Stimulated activated CD4-positive, alpha-beta T cell treated with anti-CD3 and anti-CD28 coated beads, Interleukin-15, amount 100 ng/mL, for 1 hour (primary cell): ENCODE data around the gene KCNC3.
"Not testable (repeated sequence)": the region's sequence is repeated elsewhere in the genome, so short reads cannot be mapped to it uniquely, and the experiment has no call there.

Experiments used
- DNase-seq, 2 donors: peaks; one replicate each; pipeline ENCODE4 v3.0.0-alpha.2; 2020; ENCODE audit warnings: low read depth in 1 of 2, low spot score in 1 of 2

The KCNC3 gene

DNA sequence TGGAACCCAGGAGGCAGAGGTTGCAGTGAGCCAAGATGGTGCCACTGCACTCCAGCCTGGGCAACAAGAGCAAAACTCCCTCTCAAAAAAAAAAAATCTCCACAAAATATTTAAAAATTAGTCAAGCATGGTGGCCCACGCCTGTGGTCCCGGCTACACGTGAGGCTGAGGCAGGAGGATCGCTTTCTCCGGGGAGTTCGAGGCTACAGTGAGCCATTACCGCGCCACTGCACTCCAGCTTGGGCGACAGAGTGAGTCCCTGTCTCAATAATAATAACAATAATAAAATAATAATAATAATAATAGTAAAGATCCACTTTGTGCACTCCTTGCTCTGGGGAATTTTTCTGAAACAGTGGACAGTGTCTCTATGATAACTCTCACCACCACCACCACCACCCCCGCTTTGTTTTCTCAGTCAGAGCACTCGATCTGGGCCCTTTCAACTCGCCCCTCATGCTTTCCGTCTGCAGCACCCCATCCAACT is 27.6 kb upstream of the KCNC3 start:
- DNase-seq = no peak

DNA sequence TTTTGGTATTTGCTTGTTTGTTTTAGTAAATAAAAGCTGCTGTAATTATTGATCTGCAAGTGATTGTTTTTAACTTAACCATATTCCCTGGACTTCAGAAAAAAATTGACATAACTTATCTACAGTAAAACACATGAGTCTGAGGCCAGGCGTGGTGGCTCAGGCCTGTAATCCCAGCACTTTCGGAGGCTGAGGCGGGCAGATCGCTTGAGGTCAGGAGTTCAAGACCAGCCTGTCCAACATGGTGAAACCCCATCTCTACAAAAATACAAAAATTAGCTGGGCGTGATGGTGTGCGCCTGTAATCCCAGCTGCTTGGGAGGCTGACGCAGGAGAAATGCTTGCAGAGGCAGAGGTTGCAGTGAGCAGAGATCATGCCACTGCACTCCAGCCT is 24.3 kb upstream of the KCNC3 start:
- DNase-seq = not testable (repeated sequence)

GRCh38 chr19:50352242-50352641 is 23.1 kb upstream of the KCNC3 start:
- no peak for DNase-seq

DNA sequence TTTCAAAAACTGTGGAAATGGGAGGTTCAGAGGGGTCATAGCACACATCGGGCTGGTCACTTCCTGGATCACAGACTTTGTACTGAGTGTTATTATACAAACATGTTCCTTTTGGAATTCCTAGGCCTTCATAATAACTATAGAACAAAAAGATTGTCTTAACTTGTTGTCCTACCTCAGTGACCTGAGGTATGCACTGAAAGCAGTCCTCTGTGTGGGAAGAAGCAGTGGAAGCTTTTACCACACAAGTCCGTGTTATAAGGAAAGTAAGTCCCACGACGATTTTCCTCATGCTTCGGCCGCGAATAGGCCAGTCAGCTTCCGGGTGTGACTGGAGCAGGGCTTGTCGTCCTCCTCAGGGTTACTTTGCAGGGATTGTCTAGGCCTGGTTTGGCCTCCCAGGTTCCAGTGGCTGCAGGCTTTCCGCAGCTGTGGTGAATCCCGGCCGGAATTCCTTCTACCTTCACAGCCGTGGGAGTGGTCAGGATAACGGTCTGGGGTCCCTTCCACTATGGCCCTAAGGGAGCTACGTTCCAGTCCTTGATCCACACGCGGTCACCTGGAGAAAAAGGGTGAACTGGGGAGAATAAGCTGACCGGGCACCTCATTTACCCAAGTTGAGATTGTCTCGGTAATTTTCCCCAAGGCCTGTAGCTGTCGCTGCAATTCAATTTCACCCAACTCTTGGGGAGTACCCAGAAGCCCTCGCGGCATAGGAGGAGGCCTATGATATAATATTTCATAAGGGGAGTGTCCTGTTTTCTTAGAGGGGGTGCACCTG is 20.3 kb upstream of the KCNC3 start:
- no peak for DNase-seq

- DNase-seq = not testable (repeated sequence)
Observed at GRCh38 chr19:50347089-50347581, 18.0 kb upstream of the KCNC3 start.

DNA sequence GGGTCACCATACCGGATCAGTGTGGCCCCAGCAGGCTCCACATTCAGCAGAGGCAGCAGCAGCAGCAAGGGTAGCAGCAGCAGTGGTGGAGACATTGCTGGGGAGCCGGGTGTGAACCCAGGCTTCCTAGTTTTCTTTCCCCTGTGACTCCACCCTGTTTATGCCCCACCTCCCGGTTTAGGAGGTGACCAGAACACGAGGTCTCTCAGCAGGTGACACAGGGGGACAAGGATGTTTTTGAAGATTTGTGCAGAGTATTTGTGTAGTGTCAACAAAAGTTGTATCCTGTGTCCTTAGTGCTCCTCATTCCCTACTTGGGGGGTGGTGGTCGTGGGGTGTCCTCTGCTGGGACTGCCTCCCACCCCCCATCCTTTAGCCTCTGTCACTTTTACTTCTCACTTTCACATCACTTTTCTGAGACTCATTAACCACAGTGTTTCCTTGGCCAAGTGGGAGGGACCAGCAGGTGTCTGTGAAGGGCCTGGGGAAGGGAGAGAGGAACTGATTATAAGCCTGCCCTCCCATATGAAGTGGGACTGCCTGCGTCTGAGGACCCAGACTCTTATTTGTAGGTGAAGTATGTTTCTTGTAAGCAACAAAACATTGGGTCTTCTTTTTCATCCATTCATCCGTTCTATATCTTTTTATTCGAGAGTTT is 15.6 kb upstream of the KCNC3 start:
- DNase-seq = no peak

GRCh38 chr19:50341091-50341564 is 12.0 kb upstream of the KCNC3 start:
- DNase-seq = no peak

DNA sequence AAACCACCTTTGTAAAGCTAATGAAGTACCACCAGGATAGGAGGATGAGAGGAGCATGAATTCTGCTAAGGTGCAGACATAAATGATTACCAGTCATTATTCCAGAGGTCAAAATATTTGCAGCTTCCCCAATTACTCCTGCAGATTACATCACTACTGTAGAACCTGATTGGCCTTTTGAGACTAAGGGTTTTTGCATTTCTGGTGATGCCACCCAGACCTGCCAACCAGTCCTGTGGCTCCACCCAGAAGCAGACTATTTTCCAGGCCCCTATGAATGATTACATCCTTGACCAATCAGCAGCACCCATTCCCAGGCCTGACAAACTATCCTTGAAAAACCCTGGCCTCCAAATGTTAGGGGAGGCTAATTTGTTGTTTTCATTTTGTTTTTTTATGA is 11.2 kb upstream of the KCNC3 start:
- no peak for DNase-seq

DNA sequence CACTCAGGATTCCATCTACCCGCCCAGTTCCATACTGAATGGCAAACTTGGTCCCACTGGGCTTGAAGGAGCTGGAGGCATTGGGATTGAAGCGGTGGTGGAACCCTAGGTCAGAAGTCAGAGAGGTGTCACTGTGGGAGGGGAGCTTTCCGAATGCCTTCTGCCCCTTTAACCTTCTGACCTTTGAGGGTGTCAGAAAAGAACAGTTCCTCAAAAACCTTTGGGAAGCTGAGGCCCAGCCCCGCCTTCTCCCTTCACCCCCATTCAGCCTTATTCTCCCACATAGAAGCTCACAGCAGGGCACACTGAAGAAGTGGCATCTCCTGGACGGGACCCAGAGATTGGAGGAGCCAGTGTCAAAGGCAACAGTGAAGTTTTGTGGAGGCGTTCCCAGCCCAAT is 7.9 kb upstream of the KCNC3 start:
- DNase-seq = not testable (repeated sequence)

DNA sequence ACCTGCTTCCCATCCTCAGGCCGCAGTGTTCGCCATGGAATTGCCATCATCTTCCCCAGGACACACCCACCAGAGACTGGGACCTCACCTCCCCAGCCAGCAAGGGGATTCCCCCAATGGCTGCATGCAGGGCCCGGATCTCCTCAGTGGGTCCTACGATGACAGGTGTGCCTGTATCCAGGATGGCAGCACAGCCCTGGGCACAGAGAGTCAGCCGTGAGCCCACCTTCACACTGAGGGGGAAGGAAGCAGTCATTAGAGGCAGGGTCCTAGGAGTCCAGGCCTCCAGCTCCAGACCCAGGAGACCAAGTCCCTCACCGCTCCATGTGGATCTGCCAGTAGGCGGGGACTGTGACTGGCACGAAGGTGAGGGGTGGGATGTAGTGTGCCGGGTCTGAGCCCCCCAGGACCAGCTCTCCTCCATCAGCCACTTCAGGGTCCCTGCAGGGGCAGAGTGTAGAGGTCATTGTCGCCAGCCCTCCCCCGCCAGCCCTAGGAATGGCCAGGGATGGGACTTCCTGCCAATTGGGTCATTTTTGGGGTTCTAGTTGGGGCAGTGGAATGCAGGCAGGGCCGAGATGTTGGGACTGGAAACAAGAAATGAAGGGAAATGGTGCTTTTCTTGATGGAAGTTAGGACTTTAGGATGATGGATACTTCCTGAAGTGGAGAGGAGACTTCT is 5.7 kb upstream of the KCNC3 start:
- DNase-seq = no peak

GRCh38 chr19:50333737-50334617 is 4.8 kb upstream of the KCNC3 start:
- peak; percentile 70 to 80 for DNase-seq

DNA sequence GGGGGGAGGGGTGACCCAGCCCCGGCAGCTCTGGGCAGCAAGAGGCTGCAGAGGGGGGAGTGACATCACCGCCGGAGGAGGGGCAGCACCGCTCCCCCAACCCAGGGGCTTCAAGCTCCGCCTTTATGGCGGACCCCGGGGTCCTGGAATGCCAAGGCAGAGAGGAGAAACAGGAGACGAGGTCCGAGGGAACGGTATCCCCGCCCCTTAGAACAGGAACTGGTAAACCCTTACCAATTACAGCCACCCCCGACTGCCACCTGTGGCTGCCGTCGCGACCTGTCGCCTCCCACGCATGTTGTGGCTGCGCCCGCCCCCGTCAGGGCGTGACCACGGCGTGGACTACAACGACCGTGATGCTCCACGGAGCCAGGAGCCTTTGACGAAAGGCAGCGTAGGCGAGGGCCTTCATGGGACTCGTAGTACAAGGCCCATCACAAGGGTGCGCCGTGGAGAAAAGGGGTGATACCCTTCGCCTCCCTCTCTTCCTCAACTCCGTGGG is 4.1 kb upstream of the KCNC3 start:
- peak; percentile 74 to 86 for DNase-seq

- no peak for DNase-seq
Observed at GRCh38 chr19:50332244-50333038, 3.3 kb upstream of the KCNC3 start.

GRCh38 chr19:50331994-50332243 is 2.7 kb upstream of the KCNC3 start:
- no peak for DNase-seq

DNA sequence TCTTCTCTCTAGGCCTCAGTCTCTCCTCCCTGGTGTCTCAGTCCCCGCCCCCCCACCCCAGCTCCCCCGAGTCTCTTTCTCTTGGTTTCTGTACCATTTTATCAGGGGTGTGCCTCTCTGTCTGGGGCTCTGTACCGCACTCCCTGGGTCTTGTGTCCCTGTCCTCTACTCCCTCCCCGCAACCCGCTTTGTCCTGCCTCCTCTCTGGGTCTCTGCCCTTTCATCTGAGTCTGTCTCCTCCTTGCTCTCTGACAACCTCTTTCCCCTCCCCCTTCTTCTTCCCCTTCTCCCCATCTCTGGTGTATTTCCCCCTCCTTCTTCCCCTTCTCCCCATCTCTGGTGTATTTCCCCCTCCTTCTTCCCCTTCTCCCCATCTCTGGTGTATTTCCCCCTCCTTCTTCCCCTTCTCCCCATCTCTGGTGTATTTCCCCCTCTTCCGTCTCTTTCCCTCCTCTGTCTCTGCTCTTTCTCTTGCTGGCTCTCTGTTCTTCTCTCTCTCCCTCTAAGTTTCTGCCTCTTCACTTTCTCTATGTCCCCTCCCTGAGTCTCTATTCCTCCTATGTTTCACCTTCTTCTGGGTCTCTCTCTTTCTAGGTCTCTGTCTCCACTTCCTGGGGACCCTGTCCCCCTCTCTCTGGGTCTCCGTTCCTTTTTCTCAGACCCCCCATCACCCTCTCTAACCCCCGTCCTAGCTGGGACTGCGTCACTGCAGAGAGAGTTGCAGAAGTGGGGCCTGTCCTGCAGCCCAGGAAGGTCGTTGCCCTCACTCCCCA is 2.2 kb upstream of the KCNC3 start:
- DNase-seq = no peak

- peak; percentile 63 to 75 for DNase-seq
Observed at GRCh38 chr19:50330365-50331078, 1.3 kb upstream of the KCNC3 start.

DNA sequence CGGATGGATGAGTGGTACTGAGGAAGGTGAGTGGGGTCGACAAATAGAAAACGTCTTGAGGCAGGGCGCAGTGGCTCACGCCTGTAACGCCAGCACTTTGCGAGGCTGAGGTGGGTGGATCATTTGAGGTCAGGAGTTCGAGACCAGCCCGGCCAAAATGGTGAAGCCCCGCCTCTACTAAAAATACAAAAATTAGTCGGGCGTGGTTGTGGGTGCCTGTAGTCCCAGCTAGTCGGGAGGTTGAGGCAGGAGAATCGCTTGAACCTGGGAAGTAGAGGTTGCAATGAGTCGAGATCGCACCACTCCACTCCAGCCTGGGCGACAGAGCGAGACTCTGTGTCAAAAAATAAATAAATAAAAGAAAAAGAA is 733 bp upstream of the KCNC3 start:
- DNase-seq = not testable (repeated sequence)

- DNase-seq = no peak
Observed at GRCh38 chr19:50328873-50329145, 368 bp downstream of the KCNC3 start.
